Erythroblast (primary cell): Measurements from ENCODE around the gene CD63.

Experiments
- GATA1 ChIP-seq: IDR thresholded peaks from 2 replicates; pipeline ENCODE4 v1.6.1; 2011; ENCODE audit warnings: low read depth, mild to moderate bottlenecking, control low read depth, low read length, moderate library complexity
- POLR2A ChIP-seq: IDR thresholded peaks from 2 replicates; pipeline ENCODE4 v1.6.1; 2011; ENCODE audit warnings: mild to moderate bottlenecking, low read length

- TF ChIP-seq POLR2A (no peak), GATA1 (no peak)
These were observed 53.1 kb downstream of the CD63 start for GRCh38 chr12:55675666-55676065.
